Ascending aorta (tissue), 2 donors: ENCODE results near the gene SPINT4. TPM values are rescaled to one million over a fixed set of nuclear protein-coding genes. Genes with fewer than 3 reads are reported as not detected.

ENCODE experiments used
- DNase-seq, 2 donors: peaks; one replicate each; pipeline ENCODE4 v3.0.0-alpha.2; 2019; ENCODE audit warnings: low spot score in 2 of 2
- H3K27ac ChIP-seq, 2 donors: fragments of 200-600 bp; sonication (generic); one replicate each; pipeline ENCODE4 v1.5.1; 2016 to 2017; ENCODE audit warnings: mild to moderate bottlenecking in 1 of 2
- H3K27me3 ChIP-seq: fragments of 200-600 bp; sonication (generic); one replicate; pipeline ENCODE4 v1.5.1; 2017
- H3K36me3 ChIP-seq, 2 donors: fragments of 200-600 bp; sonication (generic); one replicate each; pipeline ENCODE4 v1.5.1; 2016
- H3K4me1 ChIP-seq, 2 donors: fragments of 200-600 bp; sonication (generic); one replicate each; pipeline ENCODE4 v1.5.1; 2016 to 2017; ENCODE audit warnings: mild to moderate bottlenecking in 1 of 2
- H3K4me3 ChIP-seq, 2 donors: fragments of 200-600 bp; sonication (generic); one replicate each; pipeline ENCODE4 v1.5.1; 2016 to 2017; ENCODE audit warnings: mild to moderate bottlenecking in 1 of 2
- H3K9me3 ChIP-seq, 2 donors: fragments of 200-600 bp; sonication (generic); one replicate each; pipeline ENCODE4 v1.5.1; 2016
- CTCF ChIP-seq, 3 experiments: fragments of 200-600 bp in 2 of 3; fragments of 450-650 bp in 1 of 3; sonication (generic) in 2 of 3; IDR thresholded peaks; one replicate each; pipeline ENCODE4 v1.5.1; 2016 to 2019; ENCODE audit warnings: antibody characterized with exemption in 3 of 3, mild to moderate bottlenecking in 1 of 3, moderate library complexity in 1 of 3
- intact Hi-C: fragments of 100-400 bp; cut with DNase I; formaldehyde crosslinking; loops from one replicate; pipeline ENCODE4 v1.15.1; 2023
- total RNA-seq: library from RNA; depleted of rRNA; stranded (reverse); fragments of >200 nt; gene quantifications from one replicate; pipeline ENCODE4 v1.1.0, GENCODE V29; 2016

The SPINT4 gene
- total RNA-seq, 1 donor from 2014 or later, result not detected

- Histone ChIP-seq H3K4me3 (no peak overlapping the region), H3K27ac (no peak overlapping the region), H3K36me3 (no peaks in the 10 kb centered on the region), H3K27me3 (no peaks in the 10 kb centered on the region), H3K4me1 (no peaks in the 10 kb centered on the region), H3K9me3 (peaks cover 0 to 12% of the 10 kb centered on the region in 2 donors)
- intact Hi-C loops, result no loop called here
- no peak for DNase-seq
- no peak for TF ChIP-seq CTCF (IDR thresholded peaks at IDR 0.05)
Observed at GRCh38 chr20:45732199-45732598, 10.1 kb downstream of the SPINT4 start.

GRCh38 chr20:45735552-45735951 is 13.4 kb downstream of the SPINT4 start:
- H3K27ac ChIP-seq, result no peak overlapping the region
- peaks cover 0 to 12% of the 10 kb centered on the region in 2 donors for H3K9me3 ChIP-seq
- DNase-seq, result no peak
- H3K36me3 ChIP-seq, result no peaks in the 10 kb centered on the region
- intact Hi-C loops, result no loop called here
- H3K4me1 ChIP-seq, result no peaks in the 10 kb centered on the region
- H3K4me3 ChIP-seq, result no peak overlapping the region
- no peaks in the 10 kb centered on the region for H3K27me3 ChIP-seq
- no peak for TF ChIP-seq CTCF (IDR thresholded peaks at IDR 0.05)

- intact Hi-C loops, result no loop called here
- Histone ChIP-seq H3K27me3 (no peaks in the 10 kb centered on the region), H3K4me1 (no peaks in the 10 kb centered on the region), H3K36me3 (no peaks in the 10 kb centered on the region), H3K4me3 (no peak overlapping the region), H3K9me3 (peaks cover 0 to 12% of the 10 kb centered on the region in 2 donors), H3K27ac (no peak overlapping the region)
- no peak for TF ChIP-seq CTCF (IDR thresholded peaks at IDR 0.05)
- no peak for DNase-seq
Observed at GRCh38 chr20:45735988-45736387, 13.8 kb downstream of the SPINT4 start.

GRCh38 chr20:45742596-45742995 is 20.4 kb downstream of the SPINT4 start:
- no peak for TF ChIP-seq CTCF (IDR thresholded peaks at IDR 0.05)
- Histone ChIP-seq H3K27ac (no peak overlapping the region), H3K4me1 (no peaks in the 10 kb centered on the region), H3K9me3 (no peaks in the 10 kb centered on the region), H3K27me3 (no peaks in the 10 kb centered on the region), H3K36me3 (no peaks in the 10 kb centered on the region), H3K4me3 (no peak overlapping the region)
- intact Hi-C loops, result no loop called here
- DNase-seq, result no peak

- no peak for TF ChIP-seq CTCF (IDR thresholded peaks at IDR 0.05)
- Histone ChIP-seq H3K36me3 (no peaks in the 10 kb centered on the region), H3K4me3 (no peak overlapping the region), H3K27ac (no peak overlapping the region), H3K4me1 (no peaks in the 10 kb centered on the region), H3K27me3 (no peaks in the 10 kb centered on the region), H3K9me3 (no peaks in the 10 kb centered on the region)
- no peak for DNase-seq
- intact Hi-C loops, result no loop called here
Observed at GRCh38 chr20:45745015-45745414, 22.9 kb downstream of the SPINT4 start.

GRCh38 chr20:45751721-45752120 is 29.6 kb downstream of the SPINT4 start:
- intact Hi-C loops, result no loop called here
- Histone ChIP-seq H3K4me1 (no peaks in the 10 kb centered on the region), H3K36me3 (no peaks in the 10 kb centered on the region), H3K27me3 (no peaks in the 10 kb centered on the region), H3K27ac (no peak overlapping the region), H3K4me3 (no peak overlapping the region), H3K9me3 (no peaks in the 10 kb centered on the region)
- TF ChIP-seq CTCF (IDR thresholded peaks at IDR 0.05), result no peak
- DNase-seq, result no peak
